ENCODE data around the gene FIGNL2.
"Not testable (repeated sequence)": the region's sequence is repeated elsewhere in the genome, so short reads cannot be mapped to it uniquely, and the experiment has no call there.

The FIGNL2 gene

DNA sequence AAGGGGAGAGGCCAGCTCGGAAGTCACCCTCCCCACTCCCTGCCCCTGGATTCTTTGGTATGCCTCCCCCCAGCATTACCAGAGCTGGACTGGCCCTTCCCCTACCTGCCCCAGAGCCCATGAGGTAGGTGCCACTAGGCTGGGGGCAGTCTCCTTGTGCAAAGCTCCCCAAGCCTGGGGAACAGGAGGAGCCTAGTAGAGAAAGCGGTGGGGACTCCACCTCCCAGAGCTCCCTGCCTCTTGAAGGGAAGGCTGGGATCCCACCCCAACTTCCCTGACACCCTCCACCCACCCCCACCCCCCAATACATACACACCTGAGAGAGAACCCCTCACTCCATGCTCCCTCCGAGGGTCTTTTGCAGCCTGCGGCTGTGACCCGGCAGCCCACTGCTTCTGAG, 30.4 kb downstream of the FIGNL2 start:
- DNase-seq (ENCODE audit: low read depth in 2 of 2), result no peak

GRCh38 chr12:51817027-51817953, 31.2 kb downstream of the FIGNL2 start:
- no peak for DNase-seq (ENCODE audit: low read depth in 2 of 2)

- no peak for DNase-seq (ENCODE audit: low read depth in 2 of 2)
These were observed 32.9 kb downstream of the FIGNL2 start for GRCh38 chr12:51815571-51815970.

- DNase-seq (ENCODE audit: low read depth in 2 of 2), result peak; percentile 32 to 51
These were observed 34.0 kb downstream of the FIGNL2 start for GRCh38 chr12:51814311-51815088.

DNA sequence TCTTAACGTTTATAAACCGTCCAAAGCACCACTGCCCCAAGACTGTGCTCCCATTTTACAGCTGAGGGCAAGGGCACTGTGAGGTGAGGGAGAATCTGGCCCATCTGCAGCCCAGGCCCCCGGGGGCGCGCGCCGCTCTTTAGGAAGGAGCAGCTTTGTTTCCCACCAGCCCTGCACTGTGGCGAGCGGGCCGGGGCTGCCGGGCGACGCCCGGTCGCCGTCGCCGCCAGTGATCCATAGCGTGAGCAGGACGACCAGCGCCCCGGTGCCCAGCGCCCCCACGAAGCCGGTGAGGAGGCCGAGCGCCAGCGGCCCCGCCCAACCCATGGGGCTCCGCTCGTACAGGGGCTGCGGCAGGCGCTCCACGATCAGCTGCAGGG, 34.6 kb downstream of the FIGNL2 start:
- no peak for DNase-seq (ENCODE audit: low read depth in 2 of 2)

- no peak for DNase-seq (ENCODE audit: low read depth in 2 of 2)
These were observed 35.6 kb downstream of the FIGNL2 start for GRCh38 chr12:51812871-51813270.

GRCh38 chr12:51811203-51812202, 37.0 kb downstream of the FIGNL2 start:
- no peak for DNase-seq (ENCODE audit: low read depth in 2 of 2)

- no peak for DNase-seq (ENCODE audit: low read depth in 2 of 2)
These were observed 39.3 kb downstream of the FIGNL2 start for GRCh38 chr12:51809193-51809592.

DNA sequence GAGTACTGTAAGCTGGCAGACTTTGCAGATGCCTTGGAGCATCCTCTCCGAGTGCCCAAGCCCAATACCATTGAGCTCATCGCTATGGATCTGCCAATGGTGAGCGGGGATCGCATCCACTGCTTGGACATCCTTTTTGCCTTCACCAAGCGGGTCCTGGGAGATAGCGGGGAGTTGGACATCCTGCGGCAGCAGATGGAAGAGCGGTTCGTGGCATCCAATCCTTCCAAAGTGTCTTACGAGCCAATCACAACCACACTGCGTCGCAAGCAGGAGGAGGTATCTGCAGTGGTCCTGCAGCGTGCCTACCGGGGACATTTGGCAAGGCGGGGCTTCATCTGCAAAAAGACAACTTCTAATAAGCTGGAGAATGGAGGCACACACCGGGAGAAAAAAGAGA, 41.6 kb downstream of the FIGNL2 start:
- no peak for DNase-seq (ENCODE audit: low read depth in 2 of 2)

DNA sequence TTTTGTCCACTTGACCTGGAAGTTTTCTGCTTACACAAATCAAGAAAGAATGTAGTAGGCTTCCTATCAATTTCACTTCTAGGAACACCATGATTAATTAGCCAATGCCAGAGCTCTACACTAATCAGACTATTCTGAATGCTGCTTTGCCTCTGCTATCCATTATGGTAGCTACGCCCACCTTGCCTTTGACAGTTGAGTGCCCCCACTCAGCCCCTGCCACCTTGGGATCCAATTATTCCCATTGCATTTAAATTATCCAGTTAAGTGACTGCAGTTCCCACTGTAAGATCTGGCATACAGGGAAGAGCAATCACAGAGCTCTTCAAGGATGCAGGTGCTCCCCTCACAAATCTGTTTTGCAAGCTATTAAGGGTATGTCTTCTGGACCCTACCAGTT, 47.5 kb downstream of the FIGNL2 start:
- DNase-seq (ENCODE audit: low read depth in 2 of 2), result no peak

DNA sequence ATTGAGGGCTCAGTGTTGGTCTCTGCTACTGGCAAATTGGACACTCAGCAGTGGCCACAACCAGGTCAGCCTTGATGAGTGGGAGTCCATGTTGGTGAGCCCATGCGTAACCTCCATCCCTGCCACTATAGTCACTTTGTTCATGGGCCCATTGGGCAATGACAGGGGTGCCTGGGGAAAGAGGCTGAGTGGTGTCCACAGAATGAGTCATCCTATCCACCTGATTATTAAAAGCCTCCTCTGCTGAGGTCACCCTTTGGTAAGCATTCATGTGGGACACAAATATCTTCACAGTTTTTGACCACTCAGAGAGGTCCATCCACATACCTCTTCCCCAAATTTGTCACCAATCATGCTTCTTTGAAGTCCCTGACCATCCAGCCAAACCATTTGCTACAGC, 50.0 kb downstream of the FIGNL2 start:
- no peak for DNase-seq (ENCODE audit: low read depth in 2 of 2)

GRCh38 chr12:51798051-51798450, 50.5 kb downstream of the FIGNL2 start:
- DNase-seq (ENCODE audit: low read depth in 2 of 2), result not testable (repeated sequence)

GRCh38 chr12:51797301-51797700, 51.2 kb downstream of the FIGNL2 start:
- DNase-seq (ENCODE audit: low read depth in 2 of 2), result no peak

DNA sequence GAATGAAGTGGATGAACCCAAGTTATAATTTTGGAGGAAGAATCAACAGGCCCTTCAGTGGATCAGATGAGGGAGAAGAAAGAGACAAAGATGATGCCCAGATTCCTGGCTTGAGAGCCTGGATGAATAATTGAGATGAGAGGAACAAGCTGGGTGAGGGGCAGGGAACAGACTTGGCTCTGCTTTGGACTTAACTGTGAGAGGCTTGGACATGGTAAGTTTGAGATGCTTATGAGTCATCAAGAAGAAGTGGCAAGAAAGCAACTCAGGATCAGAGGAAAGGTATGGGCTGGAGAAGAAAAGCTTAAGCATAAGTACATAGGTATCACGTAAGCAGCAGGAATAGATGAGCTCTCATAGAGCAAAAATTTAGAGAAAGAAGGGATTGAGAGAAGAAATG, 55.3 kb downstream of the FIGNL2 start:
- DNase-seq (ENCODE audit: low read depth in 2 of 2), result no peak

DNA sequence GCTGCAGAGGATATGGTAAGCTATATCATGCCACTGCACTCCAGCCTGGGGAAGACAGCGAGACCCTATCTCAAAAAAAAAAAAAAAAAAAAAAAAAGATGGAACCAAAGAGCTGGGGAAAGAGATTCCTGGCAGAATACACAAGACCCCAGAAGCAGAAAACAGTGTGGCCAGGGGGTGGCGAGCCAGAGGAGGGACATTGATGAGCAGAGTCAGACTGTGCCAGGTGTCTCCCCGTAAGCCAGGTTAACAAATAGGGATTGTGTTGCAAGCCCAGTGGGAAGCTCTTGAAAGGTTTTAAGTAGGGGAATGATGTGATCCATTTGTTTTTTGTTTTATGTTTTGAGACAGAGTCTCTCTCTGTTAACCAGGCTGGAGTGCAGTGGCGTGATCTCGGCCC, 56.1 kb downstream of the FIGNL2 start:
- no peak for DNase-seq (ENCODE audit: low read depth in 2 of 2)

GRCh38 chr12:51788876-51789275, 59.6 kb downstream of the FIGNL2 start:
- DNase-seq (ENCODE audit: low read depth in 2 of 2), result no peak

GRCh38 chr12:51785906-51786305, 62.6 kb downstream of the FIGNL2 start:
- DNase-seq (ENCODE audit: low read depth in 2 of 2), result no peak

DNA sequence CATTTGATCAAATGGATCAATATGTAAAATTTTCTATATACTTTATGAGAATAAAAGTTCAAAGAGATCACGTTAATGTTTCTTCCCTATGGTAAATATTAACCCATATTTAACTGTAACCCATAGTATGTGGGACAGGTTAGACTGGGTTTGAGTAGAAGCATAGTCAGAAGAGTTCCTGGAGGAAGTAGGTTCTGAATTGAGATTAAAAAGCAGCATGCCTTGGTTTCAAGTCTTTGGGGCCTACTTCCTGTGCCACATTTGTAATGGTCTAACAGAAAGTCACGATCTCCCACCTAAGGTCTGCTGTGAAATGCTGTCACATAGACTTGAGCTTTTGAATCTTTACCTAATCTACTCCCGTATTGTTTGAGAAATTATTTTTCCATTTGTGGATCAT, 63.8 kb downstream of the FIGNL2 start:
- DNase-seq (ENCODE audit: low read depth in 2 of 2), result no peak

DNA sequence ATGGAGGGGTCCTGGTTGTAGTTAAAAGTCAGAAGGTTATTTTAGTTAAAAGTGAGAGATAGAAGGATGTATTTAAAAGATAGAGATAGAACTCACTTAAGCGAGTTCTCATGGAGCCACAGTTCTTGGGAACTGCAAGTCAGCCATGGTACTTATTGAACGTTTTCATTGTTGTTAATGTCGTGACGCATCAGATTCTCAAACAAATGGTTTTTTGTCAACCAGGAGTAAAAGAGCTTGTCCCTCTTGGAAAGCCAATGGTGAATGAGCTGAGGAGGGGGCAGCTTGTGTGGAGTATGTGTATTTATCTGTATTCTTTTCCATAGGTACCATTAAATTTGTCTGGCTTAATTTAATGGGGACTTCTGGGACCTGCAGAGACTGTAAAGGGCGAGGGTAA, 68.6 kb downstream of the FIGNL2 start:
- DNase-seq (ENCODE audit: low read depth in 2 of 2), result no peak

DNA sequence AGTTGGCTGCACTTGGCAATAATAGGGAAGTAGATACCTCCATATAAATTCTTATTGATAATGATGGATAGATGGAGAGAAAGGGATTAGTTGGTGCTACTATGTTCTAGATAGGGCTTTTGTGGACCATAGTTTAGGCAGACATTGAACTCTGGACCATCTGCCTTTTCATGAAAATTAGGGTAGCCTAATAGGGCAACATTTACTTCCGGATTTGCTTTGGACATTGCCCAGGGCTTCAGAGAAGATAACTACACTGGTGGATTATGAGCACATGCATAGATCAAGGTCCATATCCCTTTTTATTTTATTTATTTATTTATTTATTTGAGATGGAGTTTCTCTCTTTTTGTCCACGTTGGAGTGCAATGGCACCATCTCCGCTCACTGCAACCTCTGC, 70.5 kb downstream of the FIGNL2 start:
- no peak for DNase-seq (ENCODE audit: low read depth in 2 of 2)

- DNase-seq (ENCODE audit: low read depth in 2 of 2), result no peak
These were observed 71.1 kb downstream of the FIGNL2 start for GRCh38 chr12:51777457-51777856.

- no peak for DNase-seq (ENCODE audit: low read depth in 2 of 2)
These were observed 73.6 kb downstream of the FIGNL2 start for GRCh38 chr12:51774933-51775332.

All from stimulated activated CD8-positive, alpha-beta memory T cell treated with anti-CD3 and anti-CD28 coated beads, Interleukin-15, amount 100 ng/mL, for 48 hours (primary cell).